Neural progenitor cell (in vitro differentiated cells): Measurements from ENCODE around the gene PDIA5.

Experiments used
- CTCF ChIP-seq: fragments of 200-600 bp; sonication (generic); IDR thresholded peaks from 2 replicates; pipeline ENCODE4 v1.5.1; 2017; ENCODE audit warnings: antibody characterized with exemption, mild to moderate bottlenecking
- EZH2 ChIP-seq: fragments of 200-600 bp; sonication (generic); IDR thresholded peaks from 2 replicates; pipeline ENCODE4 v1.6.1; 2017; ENCODE audit warnings: antibody characterized with exemption, mild to moderate bottlenecking, moderate library complexity
- EZH2phosphoT487 ChIP-seq: fragments of 200-600 bp; sonication (generic); IDR thresholded peaks from 2 replicates; pipeline ENCODE4 v1.6.1; 2017; ENCODE audit warnings: antibody characterized with exemption

GRCh38 chr3:123119802-123120201 lies 53.0 kb downstream of the PDIA5 start:
- TF ChIP-seq EZH2 (no peak), CTCF (no peak), EZH2phosphoT487 (no peak)
